HG03060 (cell line): ENCODE measurements around the gene CCN2.

ENCODE experiments used
- ATAC-seq: cut with Tn5 transposase; IDR thresholded peaks from one replicate; pipeline ENCODE4 v1.9.1; 2021; ENCODE audit warnings: low read depth, moderate number of reproducible peaks; ENCODE audit not compliant: unreplicated experiment

CCN2 gene

DNA sequence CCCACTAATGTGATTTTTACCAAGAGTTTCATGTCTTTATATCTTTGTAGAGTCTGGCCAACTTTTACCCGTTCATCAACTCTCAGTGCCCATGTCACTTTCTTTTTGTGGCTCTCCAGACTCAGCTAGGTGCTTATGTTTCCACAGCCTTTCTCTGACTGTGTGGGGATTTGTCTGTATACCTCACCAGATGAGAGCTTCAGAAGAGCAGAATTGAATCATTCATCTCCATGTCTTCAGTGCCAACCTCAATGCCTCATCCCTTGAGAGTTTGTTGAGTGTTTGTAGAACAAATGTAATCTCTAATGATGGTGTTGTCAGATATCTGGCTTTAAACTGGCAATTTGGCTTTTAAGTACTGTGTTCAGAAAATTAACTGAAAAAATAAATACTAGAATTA is 16.8 kb upstream of the CCN2 start:
- no peak for ATAC-seq

GRCh38 chr6:131966443-131966842 is 15.3 kb upstream of the CCN2 start:
- no peak for ATAC-seq

DNA sequence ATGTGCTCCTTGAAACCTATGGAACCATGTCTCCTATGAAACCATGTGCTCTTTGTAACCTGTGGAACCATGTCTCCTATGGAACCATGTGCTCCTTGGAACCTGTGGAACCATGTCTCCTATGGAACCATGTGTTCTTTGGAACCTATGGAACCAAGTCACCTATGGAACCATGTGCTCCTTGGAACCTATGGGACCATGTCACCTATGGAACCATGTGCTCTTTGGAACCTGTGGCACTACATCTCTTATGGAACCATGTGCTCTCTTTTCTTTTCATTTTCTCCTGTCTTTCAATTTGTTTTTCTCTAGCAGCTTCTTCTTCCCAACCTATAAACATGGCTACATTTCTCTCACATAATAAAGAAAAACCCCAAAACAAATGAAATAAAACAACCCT is 11.9 kb upstream of the CCN2 start:
- no peak for ATAC-seq

GRCh38 chr6:131960371-131961133 is 9.4 kb upstream of the CCN2 start:
- ATAC-seq: no peak

- ATAC-seq: no peak
Observed at GRCh38 chr6:131958542-131959470, 7.6 kb upstream of the CCN2 start.

- no peak for ATAC-seq
Observed at GRCh38 chr6:131958095-131958494, 6.9 kb upstream of the CCN2 start.

- ATAC-seq: no peak
Observed at GRCh38 chr6:131955876-131956275, 4.7 kb upstream of the CCN2 start.

GRCh38 chr6:131955192-131955591 is 4.0 kb upstream of the CCN2 start:
- ATAC-seq: no peak

DNA sequence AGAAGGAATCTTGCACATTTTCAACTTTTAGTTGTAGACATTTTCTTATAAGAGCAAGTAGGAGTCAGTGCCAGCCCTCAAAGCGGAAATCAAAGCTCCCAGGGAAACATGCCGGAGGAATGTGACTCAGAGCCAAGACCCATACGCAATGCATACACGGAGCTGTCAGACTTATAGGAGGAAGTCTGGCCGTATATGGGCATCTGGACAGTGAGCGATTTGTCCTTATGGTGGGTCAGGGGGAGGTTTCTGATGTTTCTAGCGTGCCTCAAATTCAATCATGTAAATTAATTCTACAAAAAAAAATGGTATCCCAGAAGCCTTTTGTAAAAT is 3.6 kb upstream of the CCN2 start:
- no peak for ATAC-seq

- no peak for ATAC-seq
Observed at GRCh38 chr6:131954059-131954774, 3.0 kb upstream of the CCN2 start.

GRCh38 chr6:131952886-131953509 is 1.8 kb upstream of the CCN2 start:
- ATAC-seq: no peak

- ATAC-seq: no peak
Observed at GRCh38 chr6:131951576-131952230, 531 bp upstream of the CCN2 start.

DNA sequence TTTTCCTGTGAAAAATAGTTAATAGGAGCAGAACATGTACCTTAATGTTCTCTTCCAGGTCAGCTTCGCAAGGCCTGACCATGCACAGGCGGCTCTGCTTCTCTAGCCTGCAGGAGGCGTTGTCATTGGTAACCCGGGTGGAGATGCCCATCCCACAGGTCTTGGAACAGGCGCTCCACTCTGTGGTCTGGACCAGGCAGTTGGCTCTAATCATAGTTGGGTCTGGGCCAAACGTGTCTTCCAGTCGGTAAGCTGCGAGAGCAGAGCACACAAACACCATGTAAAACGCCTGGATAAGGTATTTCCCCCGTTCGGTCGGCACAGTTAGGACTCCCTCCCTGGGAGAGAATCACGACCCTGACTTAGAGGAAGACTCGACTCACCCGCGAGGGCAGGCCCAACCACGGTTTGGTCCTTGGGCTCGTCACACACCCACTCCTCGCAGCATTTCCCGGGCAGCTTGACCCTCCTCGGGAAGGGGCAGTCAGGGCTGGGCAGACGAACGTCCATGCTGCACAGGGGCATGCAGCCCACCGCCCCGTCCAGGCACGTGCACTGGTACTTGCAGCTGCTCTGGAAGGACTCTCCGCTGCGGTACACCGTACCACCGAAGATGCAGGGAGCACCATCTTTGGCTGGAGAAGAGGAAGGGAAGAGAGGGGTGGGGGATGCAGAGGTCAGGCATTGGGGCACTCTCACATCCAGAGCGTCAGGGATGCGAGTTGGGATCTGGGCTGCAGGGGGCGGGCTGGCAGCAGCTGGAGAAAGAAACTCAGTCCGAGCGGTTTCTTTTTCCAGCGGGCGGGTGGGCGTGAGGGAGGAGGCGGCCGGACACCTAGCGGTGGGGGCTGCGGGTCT is 1.0 kb downstream of the CCN2 start:
- ATAC-seq: no peak

GRCh38 chr6:131949620-131949908 is 1.6 kb downstream of the CCN2 start:
- ATAC-seq: no peak

- ATAC-seq: no peak
Observed at GRCh38 chr6:131948692-131949619, 2.2 kb downstream of the CCN2 start.

GRCh38 chr6:131947986-131948661 is 3.0 kb downstream of the CCN2 start:
- no peak for ATAC-seq

- ATAC-seq: no peak
Observed at GRCh38 chr6:131946992-131947955, 3.9 kb downstream of the CCN2 start.
